GM12891 (cell line): Measurements from ENCODE around the gene DNAH10.

Source experiments
- PAX5 ChIP-seq: IDR thresholded peaks from 2 replicates; pipeline ENCODE4 v1.6.1; 2011; ENCODE audit warnings: low read length, moderate library complexity, mild to moderate bottlenecking; ENCODE audit not compliant: insufficient read depth, severe bottlenecking
- POLR2A ChIP-seq: IDR thresholded peaks from 2 replicates; pipeline ENCODE4 v1.6.1; 2011; ENCODE audit warnings: low read depth, low read length, control low read depth
- POLR2AphosphoS5 ChIP-seq: IDR thresholded peaks from 2 replicates; pipeline ENCODE4 v1.6.1; 2011; ENCODE audit warnings: low read depth, low read length, control low read depth
- POU2F2 ChIP-seq: IDR thresholded peaks from 2 replicates; pipeline ENCODE4 v1.6.1; 2011; ENCODE audit warnings: low read depth, mild to moderate bottlenecking, control low read depth, low read length, moderate library complexity
- SPI1 ChIP-seq: IDR thresholded peaks from 2 replicates; pipeline ENCODE4 v1.6.1; 2011; ENCODE audit warnings: low read depth, low read length, control low read depth
- TAF1 ChIP-seq: IDR thresholded peaks from 2 replicates; pipeline ENCODE4 v1.6.1; 2011; ENCODE audit warnings: low read depth, low read length, control low read depth

DNA sequence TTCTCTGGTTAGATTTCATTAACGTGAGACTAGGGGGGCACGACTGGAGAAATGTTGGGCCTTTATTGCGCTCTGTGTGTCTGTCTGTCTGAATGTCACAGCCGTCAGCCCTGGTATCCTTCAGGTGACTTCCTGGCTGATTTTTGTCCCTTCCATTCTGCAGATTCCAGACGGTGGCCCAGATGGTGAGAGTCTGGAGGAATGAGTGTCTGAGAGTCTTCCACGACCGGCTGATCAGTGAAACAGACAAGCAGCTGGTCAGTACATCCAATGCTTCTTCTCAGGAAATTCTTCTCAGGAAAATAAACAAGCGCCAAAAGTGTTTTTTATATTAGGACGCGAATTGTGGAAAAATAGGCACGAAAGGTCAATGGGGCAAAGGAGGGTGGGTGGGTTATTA, 117.0 kb downstream of the DNAH10 start:
- no peak for TF ChIP-seq POU2F2
- no peak for TF ChIP-seq POLR2AphosphoS5
- no peak for TF ChIP-seq POLR2A
- no peak for TF ChIP-seq TAF1
- no peak for TF ChIP-seq SPI1
- no peak for TF ChIP-seq PAX5
